ENCODE data around the gene MRPL50.

Gene MRPL50

GRCh38 chr9:101408374-101409078 is 10.1 kb upstream of the MRPL50 start:
- TF ChIP-seq CTCF (IDR thresholded peaks at IDR 0.05), result no peak
- Histone ChIP-seq H3K36me3 (peaks cover 42% of the 10 kb centered on the region), H3K27me3 (no peaks in the 10 kb centered on the region), H3K27ac (no peak overlapping the region), H3K4me3 (ENCODE audit: low read depth in 1 of 2, low read length in 1 of 2) (no peak overlapping the region), H3K4me1 (ENCODE audit: control insufficient read depth in 1 of 2, insufficient read depth in 1 of 2, low read depth in 1 of 2, low read length in 1 of 2) (no peaks in the 10 kb centered on the region), H3K9me3 (peaks cover 41% of the 10 kb centered on the region)

- no peak overlapping the region for H3K4me3 ChIP-seq (ENCODE audit: low read depth in 1 of 2, low read length in 1 of 2)
- peaks cover 16 to 19% of the 10 kb centered on the region in 2 experiments for H3K4me1 ChIP-seq (ENCODE audit: control insufficient read depth in 1 of 2, insufficient read depth in 1 of 2, low read depth in 1 of 2, low read length in 1 of 2)
- peaks cover 16% of the 10 kb centered on the region for H3K9me3 ChIP-seq
- no peak for TF ChIP-seq CTCF (IDR thresholded peaks at IDR 0.05)
- H3K27ac ChIP-seq, result no peak overlapping the region
- no peaks in the 10 kb centered on the region for H3K27me3 ChIP-seq
- H3K36me3 ChIP-seq, result peaks cover 67% of the 10 kb centered on the region
Observed at GRCh38 chr9:101403516-101404285, 5.3 kb upstream of the MRPL50 start.

GRCh38 chr9:101400120-101400519 is 1.7 kb upstream of the MRPL50 start:
- Histone ChIP-seq H3K4me3 (ENCODE audit: low read depth in 1 of 2, low read length in 1 of 2) (peak overlapping the region in 1 of 2 experiments; percentile 81), H3K9me3 (no peaks in the 10 kb centered on the region)

GRCh38 chr9:101399643-101399970 is 1.2 kb upstream of the MRPL50 start:
- TF ChIP-seq CTCF (IDR thresholded peaks at IDR 0.05), result no peak
- Histone ChIP-seq H3K27me3 (no peaks in the 10 kb centered on the region), H3K36me3 (peaks cover 41% of the 10 kb centered on the region), H3K27ac (peak overlapping the region; percentile 88), H3K4me1 (ENCODE audit: control insufficient read depth in 1 of 2, insufficient read depth in 1 of 2, low read depth in 1 of 2, low read length in 1 of 2) (peaks cover 24 to 26% of the 10 kb centered on the region in 2 experiments), H3K4me3 (ENCODE audit: low read depth in 1 of 2, low read length in 1 of 2) (peak overlapping the region; percentile 81 to 95), H3K9me3 (no peaks in the 10 kb centered on the region)

More at GRCh38 chr9:101400120-101400519, 1.7 kb upstream of the MRPL50 start:
- no peak for TF ChIP-seq CTCF (IDR thresholded peaks at IDR 0.05)
- no peaks in the 10 kb centered on the region for H3K27me3 ChIP-seq
- peak overlapping the region; percentile 88 for H3K27ac ChIP-seq
- H3K36me3 ChIP-seq, result peaks cover 47% of the 10 kb centered on the region
- peaks cover 24 to 26% of the 10 kb centered on the region in 2 experiments for H3K4me1 ChIP-seq (ENCODE audit: control insufficient read depth in 1 of 2, insufficient read depth in 1 of 2, low read depth in 1 of 2, low read length in 1 of 2)

- Histone ChIP-seq H3K27me3 (no peaks in the 10 kb centered on the region), H3K36me3 (peaks cover 37% of the 10 kb centered on the region), H3K4me1 (ENCODE audit: control insufficient read depth in 1 of 2, insufficient read depth in 1 of 2, low read depth in 1 of 2, low read length in 1 of 2) (peaks cover 24 to 26% of the 10 kb centered on the region in 2 experiments), H3K4me3 (ENCODE audit: low read depth in 1 of 2, low read length in 1 of 2) (peak overlapping the region; percentile 81 to 95), H3K9me3 (no peaks in the 10 kb centered on the region), H3K27ac (peak overlapping the region; percentile 88)
- no peak for TF ChIP-seq CTCF (IDR thresholded peaks at IDR 0.05)
Observed at GRCh38 chr9:101398930-101399642, 668 bp upstream of the MRPL50 start.

Data from neutrophil (primary cell).